NCI-H2196 (cell line): Measurements from ENCODE around the gene KCND3.

Source experiments
- DNase-seq: peaks from one replicate; lab custom pipeline; 2025; ENCODE audit not compliant: unreplicated experiment; lab: John Stamatoyannopoulos, UW

KCND3 gene

DNA sequence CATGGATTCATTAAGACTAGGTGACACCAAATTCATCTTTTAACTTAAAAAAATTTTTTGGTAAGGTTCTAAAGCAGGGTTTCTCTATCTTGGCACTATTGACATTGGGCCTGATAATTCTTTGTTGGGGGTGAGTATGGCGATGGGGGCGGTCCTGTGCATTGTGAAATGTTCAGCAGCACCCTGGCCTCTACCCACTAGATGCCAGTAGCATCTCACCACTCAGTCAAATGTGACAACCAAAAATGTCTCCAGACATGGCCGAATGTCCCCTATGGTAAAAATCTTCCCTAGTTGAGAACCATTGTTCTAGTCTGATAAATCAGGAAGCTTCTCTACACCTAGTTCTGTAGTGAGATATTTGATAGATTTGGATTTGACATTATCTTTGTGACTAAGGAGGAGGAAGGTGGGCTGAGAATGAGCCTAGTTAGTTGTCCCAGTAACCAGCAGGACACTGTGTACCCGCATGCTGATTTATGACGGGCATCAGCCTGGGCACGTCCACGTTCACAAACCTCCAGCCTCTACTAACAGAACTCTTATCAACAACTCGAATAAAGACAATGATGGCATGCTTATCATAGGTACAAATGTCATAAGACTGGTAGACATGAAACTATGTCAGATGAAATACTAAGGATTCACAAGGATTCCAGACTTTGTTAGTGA lies 104.6 kb downstream of the KCND3 start:
- no peak for DNase-seq

DNA sequence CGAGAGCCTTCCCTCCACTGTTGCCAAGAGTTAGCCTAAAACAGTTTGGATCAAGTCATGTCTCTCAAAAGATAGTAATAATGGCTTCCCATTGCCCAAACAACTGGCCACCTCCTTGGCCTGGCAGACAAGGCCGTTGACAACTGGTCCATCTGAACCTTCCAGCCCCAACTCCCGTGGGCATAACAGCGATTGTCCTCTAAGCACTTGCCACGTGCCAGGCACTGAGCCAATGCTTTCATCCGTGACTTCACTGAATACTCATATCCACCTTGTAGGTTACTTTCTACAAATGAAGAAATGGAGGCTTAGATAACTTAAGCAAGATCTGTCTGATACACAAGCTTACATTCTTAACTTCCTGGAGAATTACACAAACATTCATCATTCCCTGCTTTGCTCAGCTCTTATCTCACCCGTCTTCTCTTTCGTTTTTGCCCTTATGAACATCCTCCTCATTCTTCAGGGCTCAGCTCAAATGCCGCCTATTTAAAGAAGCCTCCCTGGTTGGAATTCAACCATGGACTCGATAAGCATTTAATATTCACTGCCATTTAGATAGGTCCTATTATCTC lies 106.4 kb downstream of the KCND3 start:
- no peak for DNase-seq

DNA sequence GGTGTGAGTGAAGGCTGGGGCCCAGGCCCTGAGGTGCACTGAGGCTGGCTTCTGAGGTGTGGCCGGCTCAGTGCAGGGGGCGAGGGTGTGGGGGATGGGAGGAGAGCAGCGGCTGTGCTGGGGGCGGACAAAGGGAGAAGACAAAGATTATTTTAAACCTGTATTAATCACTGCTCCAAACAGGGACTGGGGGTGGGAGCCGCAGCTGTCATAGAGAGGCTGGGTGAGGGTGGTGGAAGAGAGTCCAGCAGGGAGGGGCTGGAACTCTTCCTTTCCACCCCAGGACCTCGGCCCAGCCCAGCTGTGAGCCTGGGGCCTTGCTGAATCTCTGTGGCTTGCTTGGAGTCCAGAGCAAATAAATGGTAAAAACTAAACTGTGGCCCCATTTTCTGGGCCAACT lies 106.9 kb downstream of the KCND3 start:
- no peak for DNase-seq

DNA sequence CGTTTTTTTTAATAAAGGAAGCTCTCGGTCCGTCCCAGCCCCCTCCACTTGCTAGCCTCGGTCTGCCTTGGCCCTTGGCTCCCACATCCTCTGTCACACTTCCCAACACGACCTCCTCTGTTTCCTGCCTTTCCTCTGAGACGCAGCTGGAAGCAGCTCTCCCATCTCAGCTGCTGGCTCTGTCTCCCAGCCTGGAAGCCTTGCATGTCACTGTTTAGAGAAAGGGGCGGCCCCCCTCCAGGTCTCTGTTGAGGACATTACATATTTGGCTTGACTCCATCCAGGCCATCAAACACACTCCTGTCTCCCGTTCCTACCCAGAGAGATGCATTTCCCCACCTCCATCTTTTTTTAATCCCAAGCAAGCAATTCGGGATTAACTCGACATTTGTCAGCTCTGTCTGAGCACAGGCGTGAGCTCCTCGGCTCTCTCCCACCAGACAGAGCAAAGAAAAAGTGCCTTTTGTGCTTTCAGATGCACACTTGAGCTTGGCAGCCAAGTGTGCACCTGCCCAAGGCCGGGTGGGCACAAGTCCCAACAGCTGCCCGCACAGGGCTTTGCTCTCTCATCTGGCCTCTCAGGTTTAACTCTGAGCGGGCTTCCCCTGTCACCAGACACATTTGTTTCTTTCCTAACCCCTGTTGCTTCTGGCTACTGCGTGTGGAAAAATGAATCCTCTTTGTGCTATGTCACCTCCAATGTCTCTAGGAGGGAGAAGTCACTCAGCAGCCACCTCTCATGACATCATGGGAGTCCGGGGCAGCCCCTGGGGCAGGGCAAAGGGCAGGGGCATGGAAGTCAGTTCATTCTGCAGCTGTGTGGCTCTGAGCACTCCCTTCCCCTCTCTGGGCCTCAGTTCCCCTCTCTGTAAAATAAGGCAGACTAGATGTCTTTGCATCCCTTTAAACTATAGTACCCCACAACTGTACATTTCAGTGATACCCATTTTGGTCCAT lies 108.3 kb downstream of the KCND3 start:
- DNase-seq, result peak; percentile 76

DNA sequence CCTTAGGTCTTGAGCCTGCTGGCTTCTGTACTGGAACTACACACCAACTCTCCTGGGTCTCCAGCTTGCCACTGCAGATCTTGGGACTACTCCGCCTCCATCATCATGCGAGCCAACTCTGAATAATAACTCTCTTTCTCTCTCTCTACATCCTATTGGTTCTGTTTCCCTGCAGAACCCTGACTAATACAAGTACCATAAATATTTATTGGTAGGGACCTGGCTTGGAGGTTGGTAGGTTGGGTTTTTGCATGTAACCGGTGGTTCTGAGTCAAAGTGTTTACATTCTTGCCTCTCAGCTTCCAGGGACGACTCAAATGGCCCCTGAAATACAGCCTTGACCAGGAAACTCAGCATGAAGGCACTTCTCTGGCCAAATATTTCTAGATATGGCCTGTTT lies 110.4 kb downstream of the KCND3 start:
- DNase-seq, result no peak

DNA sequence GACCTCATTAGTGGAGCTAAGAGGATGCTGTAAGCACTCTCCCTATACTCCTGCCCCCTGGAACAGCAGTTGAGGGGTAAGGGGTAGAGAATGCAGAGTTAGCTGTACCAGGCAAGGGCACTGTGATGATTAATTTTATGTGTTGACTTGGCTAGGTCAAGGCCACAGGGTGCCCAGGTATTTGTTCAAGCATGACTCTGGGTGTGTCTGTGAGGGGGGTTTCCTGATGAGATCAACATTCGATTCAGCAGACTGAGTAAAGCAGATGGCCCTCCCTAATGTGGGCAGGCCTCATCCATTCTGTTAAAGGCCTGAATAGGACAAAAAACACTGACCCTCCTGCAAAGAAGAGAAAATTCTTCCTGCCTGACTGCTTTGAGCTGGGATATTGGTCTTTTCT lies 110.8 kb downstream of the KCND3 start:
- no peak for DNase-seq

DNA sequence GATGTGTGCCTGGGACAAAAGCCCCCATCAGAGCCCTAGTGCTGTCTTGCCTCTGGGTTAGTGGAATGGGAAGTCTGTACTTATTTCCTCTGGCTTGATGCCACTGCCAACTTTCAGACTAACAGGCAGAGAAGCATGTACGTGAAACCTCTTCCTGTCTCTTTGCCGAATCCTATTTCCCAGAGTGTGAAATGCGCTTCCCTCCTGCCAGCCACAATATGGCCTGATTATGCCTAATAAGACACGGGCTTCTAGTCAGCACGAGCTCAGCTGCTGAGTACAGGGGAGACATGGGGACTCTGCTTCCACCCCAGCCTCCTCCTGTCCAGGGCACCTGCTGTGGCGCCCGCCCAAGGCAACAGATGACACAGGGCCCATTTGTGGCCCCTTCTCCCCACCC lies 111.4 kb downstream of the KCND3 start:
- DNase-seq, result no peak

DNA sequence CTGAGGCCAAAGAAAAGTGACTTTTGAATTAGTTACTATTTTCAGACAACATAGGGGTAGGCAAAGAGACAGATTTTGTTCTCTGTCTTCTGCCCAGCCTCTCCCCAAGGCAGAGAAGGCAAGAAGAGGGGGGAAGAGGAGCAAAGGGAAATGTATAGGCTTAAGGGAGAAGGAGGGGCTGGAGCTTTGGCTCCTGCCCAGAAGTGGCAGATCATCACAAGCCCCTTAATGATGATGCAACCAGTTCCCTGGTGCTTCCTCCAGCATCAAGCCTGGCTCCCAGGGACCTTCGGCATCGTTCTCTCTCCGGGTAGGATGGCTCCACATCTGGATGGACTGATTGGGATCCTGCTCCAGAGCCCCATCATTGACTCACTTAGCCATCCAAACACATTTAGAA lies 112.8 kb downstream of the KCND3 start:
- no peak for DNase-seq

DNA sequence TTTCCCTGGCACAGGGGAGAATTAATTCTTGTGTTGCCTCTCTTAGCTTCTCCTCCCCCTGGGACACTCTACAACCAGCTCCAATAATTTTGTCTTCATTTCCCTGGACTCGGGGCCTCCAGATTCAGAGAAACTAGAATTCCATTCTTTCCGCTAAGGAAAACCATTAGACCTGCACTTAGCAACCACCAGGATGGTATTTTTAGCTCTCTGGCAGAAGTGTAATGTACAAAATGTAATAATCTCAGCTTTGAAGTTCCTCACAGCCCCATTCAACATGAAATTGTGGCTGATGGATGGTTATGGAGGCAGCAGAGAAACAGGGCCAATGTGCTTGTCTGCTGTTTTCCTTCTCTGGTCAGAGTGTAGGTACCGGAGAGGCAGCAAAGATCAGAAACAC lies 113.8 kb downstream of the KCND3 start:
- DNase-seq, result no peak

DNA sequence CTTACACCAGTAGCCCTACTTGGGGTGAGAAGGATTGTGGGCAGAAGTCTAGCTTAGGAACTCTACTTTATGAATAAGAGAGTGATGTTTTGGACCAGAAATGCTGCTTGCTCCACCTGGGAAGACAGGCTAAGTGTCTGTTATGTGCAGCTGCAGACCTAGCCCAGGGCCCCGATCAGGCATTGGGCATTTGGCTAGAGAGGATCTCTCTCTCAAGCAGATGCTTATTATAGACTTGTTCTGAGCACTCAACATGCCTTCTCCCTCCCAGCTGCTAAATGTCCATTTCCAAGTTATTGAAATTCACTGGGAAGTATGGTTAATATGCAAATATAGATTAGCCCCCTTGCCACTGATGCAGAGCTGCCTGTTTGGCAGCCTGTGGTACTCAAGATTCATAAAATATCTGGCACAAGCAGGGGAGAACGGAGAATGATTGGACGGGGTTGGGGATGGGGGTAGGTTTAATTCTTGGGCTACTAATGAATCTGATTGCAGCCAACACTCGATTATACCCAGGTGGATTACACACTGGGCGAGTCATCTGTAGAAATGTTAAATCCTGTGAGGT lies 115.9 kb downstream of the KCND3 start:
- DNase-seq, result no peak

DNA sequence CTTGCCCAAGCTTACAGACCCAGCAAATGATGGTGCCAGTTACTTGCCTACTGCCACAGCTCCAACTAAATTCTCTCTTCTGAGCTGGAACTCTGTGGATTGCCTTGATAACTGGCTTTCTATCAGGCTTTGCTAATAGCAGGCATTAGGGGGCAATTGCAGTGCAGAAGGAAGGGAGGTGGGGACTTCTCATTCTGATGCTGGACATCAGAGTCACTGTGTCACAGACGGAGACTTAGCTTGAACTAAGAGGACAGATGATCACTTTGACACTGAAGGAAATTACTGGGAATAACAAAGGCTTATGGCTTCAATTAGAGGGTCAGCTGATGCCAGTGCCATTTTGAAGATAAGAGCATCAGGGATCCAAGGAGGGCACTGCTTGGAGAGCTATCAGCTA lies 119.3 kb downstream of the KCND3 start:
- no peak for DNase-seq

DNA sequence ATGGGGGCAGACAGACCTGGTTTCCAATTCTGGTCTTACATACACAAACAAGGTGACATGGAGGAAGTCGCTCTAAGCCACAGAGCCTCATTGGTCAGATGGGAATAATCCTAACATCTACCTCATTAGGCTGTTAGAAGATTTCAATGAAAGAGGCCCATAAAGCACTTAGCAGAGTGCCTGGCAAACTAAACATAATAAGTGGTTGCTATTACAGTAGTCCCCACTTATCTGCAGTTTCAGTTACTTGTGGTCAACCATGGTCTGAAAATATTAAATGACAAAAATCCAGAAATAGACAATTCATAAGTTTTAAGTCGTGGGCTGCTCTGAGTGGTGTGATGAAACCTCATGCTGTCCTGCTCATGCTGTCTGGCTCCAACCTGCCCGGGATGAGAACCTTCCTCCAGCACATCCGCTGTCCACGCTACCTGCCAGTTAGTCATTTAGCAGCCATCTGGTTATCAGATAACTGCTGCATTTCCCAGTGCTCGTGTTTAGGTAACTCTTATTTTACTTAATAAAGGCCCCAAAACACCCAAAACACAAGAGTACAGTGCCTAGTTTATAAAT lies 121.5 kb downstream of the KCND3 start:
- DNase-seq, result no peak

DNA sequence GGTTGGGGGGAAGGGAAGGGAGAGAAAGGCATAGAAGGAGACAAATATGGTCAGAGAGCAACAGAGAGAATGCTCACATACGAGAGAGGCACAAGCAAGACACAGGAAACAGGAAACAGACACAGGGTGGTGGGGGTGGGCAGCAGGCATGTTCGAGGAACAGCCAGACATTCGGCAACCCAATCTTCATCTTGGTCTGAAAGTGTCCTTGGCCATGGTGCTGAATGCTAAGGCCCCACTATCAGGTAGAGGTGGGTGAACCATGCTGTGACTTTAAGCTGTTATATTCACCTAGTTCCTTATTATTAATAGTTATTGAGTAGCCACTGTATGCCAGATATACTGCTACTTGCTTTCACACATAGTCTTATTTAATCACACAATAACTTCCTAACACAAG lies 124.6 kb downstream of the KCND3 start:
- no peak for DNase-seq

DNA sequence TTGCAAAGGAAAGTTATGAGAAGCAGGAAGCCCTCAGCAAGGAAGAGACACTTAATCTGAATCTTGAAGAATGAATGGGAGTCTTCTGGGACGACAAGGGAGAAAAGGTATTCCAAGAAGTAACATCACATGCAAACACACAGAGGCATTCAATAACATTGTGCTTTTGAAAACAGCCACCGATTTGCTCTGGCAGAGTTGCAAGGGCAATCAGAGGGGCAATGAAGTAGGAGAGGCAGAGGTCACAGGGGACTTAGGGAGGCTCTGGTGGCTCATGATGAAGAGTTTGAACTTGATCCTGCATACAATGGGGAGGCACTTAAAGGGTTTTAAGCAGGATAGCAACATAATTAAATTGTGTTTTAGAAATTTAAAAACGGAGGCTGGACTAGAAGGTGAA lies 126.1 kb downstream of the KCND3 start:
- DNase-seq, result no peak

DNA sequence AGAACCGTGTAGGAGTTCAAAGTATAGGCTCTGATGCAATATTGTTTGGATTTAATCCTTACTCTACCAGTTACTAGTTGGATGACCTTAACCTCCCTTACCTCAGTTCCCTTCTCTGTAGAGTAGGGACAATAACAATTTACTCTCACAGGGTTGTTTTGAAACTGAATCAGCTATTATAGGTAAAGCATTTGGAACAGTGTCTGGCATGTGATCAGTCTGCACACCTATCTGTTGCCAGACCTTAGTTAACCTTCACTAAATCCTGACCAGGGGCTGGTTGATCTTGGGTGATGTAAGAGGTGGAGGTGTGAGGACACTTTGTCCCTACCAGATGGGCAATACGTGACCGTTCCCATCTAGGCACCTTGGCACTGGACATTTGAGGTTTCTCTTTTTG lies 126.9 kb downstream of the KCND3 start:
- DNase-seq, result no peak

DNA sequence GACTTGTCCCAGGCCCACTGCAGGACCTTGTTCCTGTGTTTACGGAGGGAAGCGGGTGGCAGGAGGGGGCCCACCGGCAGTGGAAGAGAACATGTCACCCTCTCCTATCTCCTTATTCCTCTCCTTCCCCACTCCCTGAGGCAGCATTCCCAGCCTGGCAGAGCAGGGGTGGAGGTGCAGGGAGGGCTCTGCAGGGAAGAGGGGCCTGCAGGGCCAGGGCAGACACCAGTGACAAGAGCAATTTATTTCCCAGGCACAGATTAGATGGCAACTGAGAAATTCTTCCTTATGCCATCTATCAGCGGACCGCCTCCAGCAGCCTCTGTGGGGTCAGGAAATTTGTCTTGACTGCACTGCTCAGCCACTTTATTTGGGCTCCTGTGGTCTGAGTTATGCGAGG lies 127.9 kb downstream of the KCND3 start:
- DNase-seq, result no peak

DNA sequence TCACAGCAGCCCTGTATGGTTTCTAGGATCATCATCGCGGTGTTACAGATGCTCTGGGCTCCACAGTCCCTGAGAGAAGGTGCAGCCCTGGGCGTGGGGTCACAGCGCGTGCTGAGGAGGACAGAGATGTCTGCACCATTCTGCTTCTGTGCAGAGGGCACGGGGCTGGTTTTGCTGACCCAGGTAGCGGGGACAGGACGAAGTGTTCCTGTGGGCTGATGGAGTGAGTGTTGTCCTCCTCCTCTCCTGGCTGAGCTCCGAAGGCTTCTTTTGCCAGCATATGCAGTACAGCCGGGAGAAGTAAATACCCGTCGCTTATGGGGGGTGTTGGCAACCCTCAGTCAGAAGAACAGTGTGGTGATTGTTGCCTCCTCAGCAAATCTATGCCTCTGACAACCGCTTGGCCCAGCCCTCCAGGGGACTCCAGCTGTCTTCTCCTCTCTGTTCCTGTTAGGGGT lies 132.2 kb downstream of the KCND3 start:
- DNase-seq, result no peak

DNA sequence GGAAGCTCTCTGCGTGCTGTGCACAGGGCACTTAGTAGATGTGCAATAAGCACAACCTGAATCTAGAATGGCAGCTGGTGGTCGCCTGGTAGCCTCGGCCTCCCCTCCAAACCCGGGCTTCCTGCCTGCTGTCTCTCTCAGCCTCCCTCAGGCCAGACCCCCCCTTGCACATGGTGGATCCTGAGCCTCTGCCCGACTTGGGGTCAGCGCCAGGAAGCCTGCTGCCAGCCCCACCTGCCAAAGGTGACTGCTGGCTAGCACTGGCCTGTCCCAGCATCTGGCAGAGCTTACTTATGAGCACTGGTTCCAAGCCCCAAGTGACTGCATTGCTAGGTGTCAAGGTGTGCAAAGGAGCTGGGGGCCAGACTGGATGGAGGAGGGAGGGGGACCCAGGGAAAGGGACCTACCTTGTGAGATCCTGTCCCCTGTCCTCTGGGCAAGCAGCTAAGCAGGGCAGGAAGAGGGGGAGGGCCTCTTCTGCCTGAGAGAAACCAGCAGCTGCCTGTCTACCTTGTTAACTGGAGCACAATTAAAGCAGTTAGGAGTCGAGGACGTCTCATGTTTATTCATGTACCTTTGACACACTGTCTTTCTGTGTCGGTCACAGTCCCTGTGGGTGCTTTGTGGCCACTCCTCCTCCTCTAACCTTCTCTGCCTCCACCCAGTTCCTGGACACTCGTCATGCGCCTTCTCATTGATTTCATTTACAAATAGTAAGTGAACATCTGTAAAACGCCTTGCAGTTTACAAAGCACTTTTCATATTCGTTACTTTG lies 132.9 kb downstream of the KCND3 start:
- DNase-seq, result peak; percentile 58

DNA sequence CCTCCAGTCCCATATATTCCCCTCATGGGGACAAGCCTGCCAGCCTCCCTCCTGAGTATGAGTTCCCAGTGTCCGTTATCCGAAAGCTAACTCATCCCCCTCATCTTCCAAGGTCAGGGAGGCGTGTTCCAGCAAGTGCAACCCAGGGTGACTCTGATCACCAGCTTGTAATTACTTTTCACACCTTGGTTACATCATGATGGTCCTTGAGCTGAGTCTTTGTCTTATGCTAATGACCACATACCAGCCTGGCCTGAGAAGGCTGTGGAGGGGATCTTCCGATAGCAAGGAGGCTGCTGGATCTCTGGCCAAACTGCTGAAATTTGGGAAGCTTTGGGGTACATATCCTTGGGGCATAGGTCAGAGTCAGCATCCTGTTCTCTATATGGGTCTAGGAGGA lies 134.2 kb downstream of the KCND3 start:
- DNase-seq, result no peak

DNA sequence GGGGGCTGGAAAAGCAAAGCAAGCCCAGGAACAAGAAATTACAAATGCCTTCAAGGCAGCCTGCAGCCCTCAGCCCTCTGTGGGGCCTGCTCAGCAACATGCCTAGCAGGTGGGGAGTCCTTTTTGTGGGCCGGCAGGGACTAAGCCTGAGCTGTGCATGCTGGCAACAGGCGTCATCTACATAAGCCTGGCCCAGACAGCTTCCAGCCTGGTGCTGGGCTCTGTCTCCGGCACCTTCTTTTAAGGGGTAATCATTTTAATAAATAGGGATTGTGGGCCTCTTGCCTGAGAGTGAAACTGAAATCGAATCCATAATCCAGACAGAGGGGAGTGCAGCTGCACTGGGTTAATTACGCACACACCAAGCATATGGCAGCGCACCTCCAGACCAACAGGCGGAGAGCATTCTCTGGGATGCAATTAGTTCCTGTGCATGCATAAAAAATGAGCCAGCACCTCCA lies 137.2 kb downstream of the KCND3 start:
- no peak for DNase-seq
